Activated CD4-positive, alpha-beta T cell treated with anti-CD3 and anti-CD28 coated beads, Interleukin-2, amount 10 ng/mL, durations not matched to agents 24 days and 14 days (primary cell): Measurements from ENCODE around the gene POMGNT2. TPM values are rescaled to one million over a fixed set of nuclear protein-coding genes. Genes with fewer than 3 reads are reported as not detected.

ENCODE experiments used
- DNase-seq: peaks from one replicate; pipeline ENCODE4 v3.0.0; 2022
- H3K27ac Mint-ChIP-seq: one replicate; pipeline ENCODE4 v1.8.0; 2022; ENCODE audit warnings: mild to moderate bottlenecking, mixed read lengths
- H3K27me3 Mint-ChIP-seq: one replicate; pipeline ENCODE4 v1.8.0; 2022; ENCODE audit warnings: mixed read lengths
- H3K36me3 Mint-ChIP-seq: one replicate; pipeline ENCODE4 v1.8.0; 2022; ENCODE audit warnings: low read depth, mild to moderate bottlenecking, mixed read lengths
- H3K4me1 Mint-ChIP-seq: one replicate; pipeline ENCODE4 v1.8.0; 2021; ENCODE audit warnings: mixed read lengths
- H3K4me3 Mint-ChIP-seq: one replicate; pipeline ENCODE4 v1.8.0; 2022; ENCODE audit warnings: mild to moderate bottlenecking, moderate library complexity, mixed read lengths
- H3K9me3 Mint-ChIP-seq: one replicate; pipeline ENCODE4 v1.8.0; 2021; ENCODE audit warnings: mixed read lengths
- intact Hi-C: fragments of 100-400 bp; cut with micrococcal nuclease; formaldehyde crosslinking; loops from one replicate; pipeline ENCODE4 v1.15.1; 2023
- total RNA-seq: library from RNA; stranded (reverse); gene quantifications from 2 replicates; pipeline ENCODE4 v1.2.3, GENCODE V29; 2022

The POMGNT2 gene
- total RNA-seq, 1 donor from 2014 or later: 8.8 TPM

DNA sequence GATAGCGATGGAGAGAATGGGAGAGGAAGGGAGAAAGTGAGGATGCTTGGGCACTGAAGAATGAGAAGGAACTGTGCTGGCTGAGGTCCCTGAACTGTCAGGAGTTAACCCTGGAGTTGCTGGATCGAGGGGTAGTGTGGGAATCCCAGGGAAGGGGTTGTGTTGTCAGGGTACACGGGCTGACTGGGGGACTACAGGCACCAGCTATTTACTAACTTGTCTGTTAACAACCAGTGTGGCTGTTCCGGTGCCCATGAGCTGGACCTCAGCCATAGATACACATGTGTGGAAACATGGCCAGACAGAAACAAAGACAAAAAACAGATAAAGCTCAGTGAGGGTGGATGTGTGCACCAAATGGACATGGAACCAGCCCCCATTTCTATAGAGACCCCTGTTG is 71.7 kb downstream of the POMGNT2 start:
- Mint-ChIP-seq H3K36me3 (no peaks in the 10 kb centered on the region), H3K4me3 (no peak overlapping the region), H3K27ac (no peak overlapping the region), H3K27me3 (no peaks in the 10 kb centered on the region), H3K4me1 (no peaks in the 10 kb centered on the region), H3K9me3 (no peaks in the 10 kb centered on the region)
- no peak for DNase-seq
- intact Hi-C loops: no loop called here

DNA sequence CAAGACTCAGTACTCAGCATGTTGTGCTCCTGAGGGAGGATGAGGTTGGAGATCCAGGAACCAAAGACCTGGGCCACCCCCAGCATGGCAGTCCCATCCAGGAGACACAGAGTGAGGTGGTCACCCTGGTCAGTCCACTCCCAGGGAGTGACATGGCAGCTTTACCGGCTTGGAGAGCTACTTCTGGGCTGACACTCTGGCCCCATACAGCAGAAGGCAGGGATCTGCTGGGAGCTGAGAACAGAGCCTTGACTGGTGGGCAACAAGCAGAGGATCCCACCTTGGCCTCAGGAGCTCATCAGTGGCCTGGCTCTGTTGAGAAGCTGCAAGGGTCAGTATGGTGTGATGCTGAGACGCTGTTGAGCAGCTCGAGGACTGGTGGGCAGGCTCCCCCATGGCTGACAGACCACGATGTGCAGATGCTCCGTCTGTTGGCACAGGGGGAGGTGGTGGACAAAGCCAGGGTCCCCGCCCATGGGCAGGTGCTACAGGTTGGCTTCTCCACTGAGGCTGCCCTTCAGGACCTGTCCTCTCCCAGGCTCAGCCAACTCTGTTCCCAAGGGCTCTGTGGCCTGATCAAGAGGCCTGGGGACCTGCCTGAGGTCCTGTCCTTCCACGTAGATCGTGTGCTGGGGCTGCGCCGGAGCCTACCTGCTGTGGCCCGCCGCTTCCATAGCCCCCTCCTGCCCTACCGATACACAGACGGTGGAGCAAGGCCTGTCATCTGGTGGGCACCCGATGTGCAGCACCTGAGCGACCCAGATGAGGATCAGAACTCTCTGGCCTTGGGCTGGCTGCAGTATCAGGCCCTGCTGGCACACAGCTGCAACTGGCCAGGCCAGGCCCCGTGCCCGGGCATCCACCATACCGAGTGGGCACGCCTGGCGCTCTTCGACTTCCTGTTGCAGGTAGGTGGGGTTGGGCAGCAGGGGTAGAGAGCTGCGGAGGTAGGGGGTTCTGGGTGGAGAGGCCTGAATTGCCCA is 72.9 kb downstream of the POMGNT2 start:
- DNase-seq: no peak
- H3K9me3 Mint-ChIP-seq: no peaks in the 10 kb centered on the region
- H3K4me3 Mint-ChIP-seq: no peak overlapping the region
- H3K27me3 Mint-ChIP-seq: no peaks in the 10 kb centered on the region
- H3K36me3 Mint-ChIP-seq: no peaks in the 10 kb centered on the region
- no peak overlapping the region for H3K27ac Mint-ChIP-seq
- intact Hi-C loops: no loop called here
- no peaks in the 10 kb centered on the region for H3K4me1 Mint-ChIP-seq

DNA sequence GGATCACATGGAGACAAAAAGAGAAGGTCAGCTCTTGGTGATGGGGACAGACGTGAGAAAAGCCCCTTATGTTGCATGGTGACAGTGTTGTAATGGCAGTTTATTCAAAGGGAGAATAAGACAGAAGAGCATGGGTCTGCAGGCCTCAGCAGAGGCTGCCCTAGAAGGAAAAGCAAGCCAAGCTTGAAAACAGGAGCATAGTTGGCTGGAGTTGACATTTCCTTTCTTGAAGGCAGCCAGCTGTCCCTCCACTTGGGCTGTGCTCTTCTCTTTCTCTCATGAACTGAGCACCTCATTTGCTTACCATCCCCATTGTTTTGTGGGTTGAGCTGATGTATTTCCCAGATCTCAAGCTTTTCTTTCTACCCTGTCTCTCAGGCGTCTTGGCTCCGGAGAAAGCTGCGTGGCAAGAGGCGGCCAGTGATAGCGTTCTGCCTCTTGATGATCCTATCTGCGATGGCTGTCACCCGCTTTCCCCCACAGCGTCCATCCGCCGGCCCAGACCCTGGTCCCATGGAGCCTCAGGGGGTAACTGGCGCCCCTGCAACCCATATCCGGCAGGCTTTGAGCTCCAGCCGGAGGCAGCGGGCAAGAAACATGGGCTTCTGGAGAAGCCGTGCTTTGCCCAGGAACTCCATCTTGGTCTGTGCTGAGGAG is 73.9 kb downstream of the POMGNT2 start:
- no peaks in the 10 kb centered on the region for H3K9me3 Mint-ChIP-seq
- no peak overlapping the region for H3K4me3 Mint-ChIP-seq
- no peaks in the 10 kb centered on the region for H3K27me3 Mint-ChIP-seq
- DNase-seq: no peak
- no peak overlapping the region for H3K27ac Mint-ChIP-seq
- no peaks in the 10 kb centered on the region for H3K4me1 Mint-ChIP-seq
- H3K36me3 Mint-ChIP-seq: no peaks in the 10 kb centered on the region
- intact Hi-C loops: no loop called here

DNA sequence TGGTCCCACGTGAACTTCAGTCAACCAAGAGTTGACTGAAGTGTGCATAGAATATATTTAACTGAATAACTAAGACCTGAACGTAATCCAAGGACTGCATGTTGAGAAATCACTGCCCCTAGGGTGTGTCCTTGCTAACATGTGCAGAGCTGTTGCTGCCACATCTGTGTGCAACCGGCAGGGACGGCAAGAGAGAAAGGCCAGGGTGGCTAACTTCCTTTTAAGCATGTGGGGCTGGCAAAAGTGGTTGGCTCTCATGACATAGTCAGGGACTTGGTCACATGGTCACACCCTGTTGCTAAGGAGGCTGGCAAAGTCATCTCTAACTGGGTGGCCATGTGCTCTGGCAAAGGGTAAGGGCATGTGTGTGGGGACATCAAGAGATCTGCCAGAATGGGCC is 74.4 kb downstream of the POMGNT2 start:
- Mint-ChIP-seq H3K9me3 (no peaks in the 10 kb centered on the region), H3K36me3 (no peaks in the 10 kb centered on the region), H3K27me3 (peaks cover under 1% of the 10 kb centered on the region), H3K4me1 (no peaks in the 10 kb centered on the region), H3K4me3 (no peak overlapping the region), H3K27ac (no peak overlapping the region)
- DNase-seq: no peak
- intact Hi-C loops: no loop called here

DNA sequence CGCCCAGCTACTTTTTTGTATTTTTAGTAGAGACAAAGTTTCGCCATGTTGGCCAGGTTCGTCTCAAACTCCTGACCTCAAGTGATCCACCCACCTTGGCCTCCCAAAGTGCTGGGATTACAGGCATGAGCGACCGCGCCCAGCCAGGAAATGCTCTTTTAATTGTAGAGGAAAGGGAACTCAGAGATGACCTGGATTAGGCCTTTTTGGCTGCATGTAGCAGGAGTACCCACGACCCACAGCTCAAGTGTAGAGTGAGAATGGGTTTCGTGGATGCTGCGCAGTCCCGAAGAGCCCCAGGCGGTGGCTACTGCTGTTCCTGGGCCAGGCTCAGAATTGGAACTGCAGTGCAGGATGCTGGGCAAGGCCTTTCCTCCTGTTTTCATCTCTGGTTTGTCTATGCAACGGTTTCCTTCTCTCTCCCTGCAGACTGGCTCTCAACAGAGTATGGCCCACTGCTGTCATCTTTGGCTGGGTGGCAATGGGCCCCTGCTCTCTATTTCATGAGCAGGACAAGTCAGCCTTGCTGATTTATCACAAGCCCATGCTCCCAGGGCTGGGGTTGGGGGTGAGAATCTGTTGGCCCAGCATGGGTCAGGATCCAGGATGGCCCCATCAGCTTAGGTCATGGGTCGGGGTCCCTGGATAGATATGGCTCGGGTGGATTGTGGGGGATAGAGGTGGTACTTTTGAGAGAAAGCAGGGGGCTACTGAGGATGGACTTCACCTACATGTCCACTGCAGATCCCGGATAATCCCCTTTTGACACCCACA is 75.5 kb downstream of the POMGNT2 start:
- no peaks in the 10 kb centered on the region for H3K9me3 Mint-ChIP-seq
- no peaks in the 10 kb centered on the region for H3K36me3 Mint-ChIP-seq
- H3K4me1 Mint-ChIP-seq: no peaks in the 10 kb centered on the region
- no peak overlapping the region for H3K4me3 Mint-ChIP-seq
- peaks cover 6% of the 10 kb centered on the region for H3K27me3 Mint-ChIP-seq
- no peak for DNase-seq
- H3K27ac Mint-ChIP-seq: no peak overlapping the region
- intact Hi-C loops: no loop called here

Other genes starting within 250 kb of the POMGNT2 start
- not detected in 2 replicates for gene CYP8B1, start 230.2 kb downstream of the POMGNT2 start, total RNA-seq
- gene ZNF662, start 199.9 kb downstream of the POMGNT2 start, total RNA-seq: 0.12 and 0.19 TPM in 2 replicates
- not detected in 2 replicates for gene GASK1A, start 126.8 kb downstream of the POMGNT2 start, total RNA-seq
- gene SNRK, start 180.5 kb upstream of the POMGNT2 start, total RNA-seq: 29.0 and 30.3 TPM in 2 replicates